GM12878 (cell line): Measurements from ENCODE around the gene SHCBP1L. TPM values are rescaled to one million over a fixed set of nuclear protein-coding genes. Genes with fewer than 3 reads are reported as not detected.

Source experiments
- ATAC-seq: fragments of 200-7000 bp; cut with Tn5 transposase; 3 replicates; pipeline ENCODE4 v1.9.1; 2020; ENCODE audit warnings: mild to moderate bottlenecking, moderate library complexity
- BruUV-seq: library from RNA; stranded (reverse); fragments of 400-500 nt; replicated peaks from 2 replicates; lab custom pipeline; 2021; lab: Mats Ljungman, UMichigan
- CTCF ChIA-PET: fragments of 300-600 bp; sonication (Branson Sonifier 250); formaldehyde crosslinking; extraction: SDS; loops from one replicate; lab custom pipeline; 2021; ENCODE audit warnings: inconsistent platforms; lab: Yijun Ruan, JAX
- POLR2A ChIA-PET: fragments of 350-600 bp; formaldehyde crosslinking; extraction: SDS; loops from one replicate; lab custom pipeline; 2021; ENCODE audit warnings: inconsistent platforms; lab: Charles Lee
- RAD21 ChIA-PET: fragments of 300-600 bp; sonication (Branson Sonifier 250); formaldehyde crosslinking; loops from one replicate; lab custom pipeline; 2023; ENCODE audit warnings: antibody characterized with exemption; ENCODE audit not compliant: unreplicated experiment; lab: Charles Lee
- SMC1A ChIA-PET: fragments of 300-600 bp; sonication (Branson Sonifier 250); formaldehyde crosslinking; loops from one replicate; lab custom pipeline; 2023; ENCODE audit not compliant: unreplicated experiment, uncharacterized antibody; lab: Charles Lee
- DNase-seq: peaks from one replicate; pipeline ENCODE4 v3.0.0-alpha.2; 2011; ENCODE audit warnings: low read depth, low spot score
- FAIRE-seq: peaks from 3 replicates; lab custom pipeline; 2011; peaks lifted over from hg19 to GRCh38; lab: Jason Lieb, UNC
- H2AFZ ChIP-seq: 2 replicates; pipeline ENCODE4 v1.6.0; 2011; ENCODE audit warnings: low read depth, low read length, control low read depth; ENCODE audit not compliant: control insufficient read depth
- H3K27ac ChIP-seq: 2 replicates; pipeline ENCODE4 v1.5.1; 2011; ENCODE audit warnings: control low read depth; ENCODE audit not compliant: control insufficient read depth, insufficient read depth
- H3K27me3 ChIP-seq, 2 experiments: replicated peaks in 1 of 2; 2 replicates each; pipeline versions ENCODE4 v1.6.0 to v1.6.1; 2011; ENCODE audit warnings: low read length in 1 of 2; ENCODE audit not compliant: control insufficient read depth in 2 of 2, insufficient read depth in 2 of 2
- H3K36me3 ChIP-seq, 2 experiments: 2 replicates each; pipeline ENCODE4 v1.5.1; 2011; ENCODE audit warnings: low read length in 1 of 2; ENCODE audit not compliant: control insufficient read depth in 2 of 2, insufficient read depth in 2 of 2
- H3K4me1 ChIP-seq: 2 replicates; pipeline ENCODE4 v1.6.1; 2011; ENCODE audit warnings: mild to moderate bottlenecking, low read length, moderate library complexity, mixed read lengths; ENCODE audit not compliant: control insufficient read depth, insufficient read depth
- H3K4me2 ChIP-seq: 2 replicates; pipeline ENCODE4 v1.6.0; 2011; ENCODE audit warnings: control low read depth; ENCODE audit not compliant: control insufficient read depth, insufficient read depth
- H3K4me3 ChIP-seq: fragments of 200-600 bp; sonication (generic); 2 replicates; pipeline ENCODE4 v1.5.1; 2016
- H3K79me2 ChIP-seq: 2 replicates; pipeline ENCODE4 v1.6.0; 2011; ENCODE audit warnings: low read length; ENCODE audit not compliant: control insufficient read depth, insufficient read depth
- H3K9ac ChIP-seq: 2 replicates; pipeline ENCODE4 v1.8.0; 2011; ENCODE audit warnings: low read length, control low read depth, mixed read lengths; ENCODE audit not compliant: control insufficient read depth, insufficient read depth
- H3K9me3 ChIP-seq: replicated peaks from 3 replicates; pipeline ENCODE4 v1.5.1; 2011; ENCODE audit warnings: mild to moderate bottlenecking, low read length; ENCODE audit not compliant: control insufficient read depth, insufficient read depth
- H4K20me1 ChIP-seq: 2 replicates; pipeline ENCODE4 v1.6.0; 2011; ENCODE audit not compliant: control insufficient read depth, insufficient read depth
- MEF2B ChIP-seq: fragments of 450-650 bp; IDR thresholded peaks from 2 replicates; pipeline ENCODE4 v1.6.1; 2018; ENCODE audit warnings: mild to moderate bottlenecking, moderate library complexity; ENCODE audit not compliant: partially characterized antibody, poor library complexity, severe bottlenecking
- SMARCA5 ChIP-seq: fragments of 450-650 bp; IDR thresholded peaks from 2 replicates; pipeline ENCODE4 v1.6.1; 2017; ENCODE audit warnings: mild to moderate bottlenecking
- WGBS: methylation state at CpG from one replicate; pipeline ENCODE4 v1.1.6; 2016; ENCODE audit warnings: low lambda C conversion rate; ENCODE audit not compliant: insufficient replicate concordance, insufficient coverage; ENCODE audit errors: missing lambda C conversion rate; 5-methylcytosine and 5-hydroxymethylcytosine counted together
- in situ Hi-C: fragments of 300-500 bp; cut with MboI; formaldehyde crosslinking; loops from 9 replicates; pipeline ENCODE4 v1.14.3; 2018; ENCODE audit warnings: mixed read lengths
- intact Hi-C: fragments of 100-400 bp; cut with micrococcal nuclease; formaldehyde crosslinking; loops from one replicate; pipeline ENCODE4 v1.14.2; 2022; ENCODE audit not compliant: unreplicated experiment
- polyA plus RNA-seq, 11 experiments: library from polyadenylated mRNA; depleted of rRNA in 4 of 11; unstranded in 6 of 11; stranded (reverse) in 5 of 11; fragments of >200 nt; fragmentation: Nextera tagmentation in 4 of 11; fragmentation: Illumina TruSeq in 1 of 11; extraction: Ambion mirVana in 4 of 11; extraction: Trizol in 1 of 11; gene quantifications; 1 replicate in 1 of 11; 2 replicates in 10 of 11; pipeline versions ENCODE4 v1.2.1 to v1.2.3, GENCODE V29; 2011 to 2016; ENCODE audit warnings: inconsistent platforms in 2 of 11, missing spikeins in 2 of 11, low read depth in 1 of 11
- total RNA-seq, 4 experiments: library from RNA; depleted of rRNA in 3 of 4; stranded (reverse); fragments of >200 nt in 3 of 4; fragmentation: Illumina TruSeq in 1 of 4; extraction: Trizol in 1 of 4; gene quantifications; 2 replicates each; pipeline versions ENCODE4 v1.2.1 to v1.2.3, GENCODE V29; 2013 to 2021
- TF ChIP-seq, protein P1 (sequence below), 3 experiments: IDR thresholded peaks in 2 of 3; conservative IDR thresholded peaks in 1 of 3; 2 replicates each; pipeline ENCODE4 v1.5.1; 2011; ENCODE audit warnings: low read depth in 3 of 3, low read length in 3 of 3, mild to moderate bottlenecking in 3 of 3, control low read depth in 2 of 3, moderate library complexity in 2 of 3, inconsistent platforms in 1 of 3, mixed read lengths in 1 of 3; ENCODE audit not compliant: control insufficient read depth in 2 of 3, insufficient read depth in 1 of 3; ENCODE audit errors: extremely low read depth in 1 of 3
- TF ChIP-seq, protein P2 (sequence below): fragments of 450-650 bp; IDR thresholded peaks from 2 replicates; pipeline ENCODE4 v1.6.1; 2017; ENCODE audit warnings: mild to moderate bottlenecking, moderate library complexity

The SHCBP1L gene
- total and polyA plus RNA-seq, 10 of the 15 experiments (the other 5 are each of a cell fraction or from before 2014, with no cell fraction given), result not detected

DNA sequence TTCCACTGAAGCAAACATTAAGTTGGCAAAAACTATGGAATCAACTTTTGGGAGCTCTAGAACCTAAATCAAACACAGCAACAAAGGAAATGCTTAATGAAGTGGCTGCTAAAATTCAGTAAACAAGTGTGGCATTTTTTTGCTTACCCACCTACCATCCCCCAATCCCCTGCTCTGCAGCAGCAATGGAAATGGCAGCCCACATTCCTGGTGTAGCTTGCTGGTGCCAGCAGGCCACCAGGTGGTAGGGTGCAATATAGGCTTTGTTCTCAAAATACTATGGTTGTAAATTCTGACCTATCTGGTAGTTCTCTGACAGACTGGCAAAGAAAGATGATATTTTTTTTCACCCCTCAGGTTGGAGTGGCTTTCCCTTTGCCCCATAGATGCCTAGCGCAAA lies 42.8 kb downstream of the SHCBP1L start:
- H3K4me3 ChIP-seq, result no peak overlapping the region
- H3K4me2 ChIP-seq, result no peak overlapping the region
- DNase-seq, result no peak
- ChIA-PET CTCF (no interaction called here), RAD21 (no interaction called here), SMC1A (no interaction called here), POLR2A (no interaction called here)
- H3K36me3 ChIP-seq, result no peaks in the 10 kb centered on the region
- FAIRE-seq, result no peak
- H3K27me3 ChIP-seq, result no peaks in the 10 kb centered on the region
- no peak overlapping the region for H2AFZ ChIP-seq
- intact Hi-C loops (no loop called here), in situ Hi-C loops (no loop called here)
- H4K20me1 ChIP-seq, result no peaks in the 10 kb centered on the region
- no peak for ATAC-seq
- no peak overlapping the region for H3K27ac ChIP-seq
- BruUV-seq, result no TSS peak
- TF ChIP-seq, protein P1, sequence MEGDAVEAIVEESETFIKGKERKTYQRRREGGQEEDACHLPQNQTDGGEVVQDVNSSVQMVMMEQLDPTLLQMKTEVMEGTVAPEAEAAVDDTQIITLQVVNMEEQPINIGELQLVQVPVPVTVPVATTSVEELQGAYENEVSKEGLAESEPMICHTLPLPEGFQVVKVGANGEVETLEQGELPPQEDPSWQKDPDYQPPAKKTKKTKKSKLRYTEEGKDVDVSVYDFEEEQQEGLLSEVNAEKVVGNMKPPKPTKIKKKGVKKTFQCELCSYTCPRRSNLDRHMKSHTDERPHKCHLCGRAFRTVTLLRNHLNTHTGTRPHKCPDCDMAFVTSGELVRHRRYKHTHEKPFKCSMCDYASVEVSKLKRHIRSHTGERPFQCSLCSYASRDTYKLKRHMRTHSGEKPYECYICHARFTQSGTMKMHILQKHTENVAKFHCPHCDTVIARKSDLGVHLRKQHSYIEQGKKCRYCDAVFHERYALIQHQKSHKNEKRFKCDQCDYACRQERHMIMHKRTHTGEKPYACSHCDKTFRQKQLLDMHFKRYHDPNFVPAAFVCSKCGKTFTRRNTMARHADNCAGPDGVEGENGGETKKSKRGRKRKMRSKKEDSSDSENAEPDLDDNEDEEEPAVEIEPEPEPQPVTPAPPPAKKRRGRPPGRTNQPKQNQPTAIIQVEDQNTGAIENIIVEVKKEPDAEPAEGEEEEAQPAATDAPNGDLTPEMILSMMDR (IDR thresholded peaks at IDR 0.05 in 2 of 3, conservative IDR thresholded peaks at IDR 0.05 in 1 of 3; ENCODE audit: control insufficient read depth in 2 of 3, extremely low read depth in 1 of 3, insufficient read depth in 1 of 3, low read depth in 3 of 3, low read length in 3 of 3), result 0 out of 6 replicates have a peak, but pooled peaks of 1 of the 3 experiments have one; percentile 3
- TF ChIP-seq SMARCA5 (no peak), MEF2B (no peak)
- TF ChIP-seq, protein P2, sequence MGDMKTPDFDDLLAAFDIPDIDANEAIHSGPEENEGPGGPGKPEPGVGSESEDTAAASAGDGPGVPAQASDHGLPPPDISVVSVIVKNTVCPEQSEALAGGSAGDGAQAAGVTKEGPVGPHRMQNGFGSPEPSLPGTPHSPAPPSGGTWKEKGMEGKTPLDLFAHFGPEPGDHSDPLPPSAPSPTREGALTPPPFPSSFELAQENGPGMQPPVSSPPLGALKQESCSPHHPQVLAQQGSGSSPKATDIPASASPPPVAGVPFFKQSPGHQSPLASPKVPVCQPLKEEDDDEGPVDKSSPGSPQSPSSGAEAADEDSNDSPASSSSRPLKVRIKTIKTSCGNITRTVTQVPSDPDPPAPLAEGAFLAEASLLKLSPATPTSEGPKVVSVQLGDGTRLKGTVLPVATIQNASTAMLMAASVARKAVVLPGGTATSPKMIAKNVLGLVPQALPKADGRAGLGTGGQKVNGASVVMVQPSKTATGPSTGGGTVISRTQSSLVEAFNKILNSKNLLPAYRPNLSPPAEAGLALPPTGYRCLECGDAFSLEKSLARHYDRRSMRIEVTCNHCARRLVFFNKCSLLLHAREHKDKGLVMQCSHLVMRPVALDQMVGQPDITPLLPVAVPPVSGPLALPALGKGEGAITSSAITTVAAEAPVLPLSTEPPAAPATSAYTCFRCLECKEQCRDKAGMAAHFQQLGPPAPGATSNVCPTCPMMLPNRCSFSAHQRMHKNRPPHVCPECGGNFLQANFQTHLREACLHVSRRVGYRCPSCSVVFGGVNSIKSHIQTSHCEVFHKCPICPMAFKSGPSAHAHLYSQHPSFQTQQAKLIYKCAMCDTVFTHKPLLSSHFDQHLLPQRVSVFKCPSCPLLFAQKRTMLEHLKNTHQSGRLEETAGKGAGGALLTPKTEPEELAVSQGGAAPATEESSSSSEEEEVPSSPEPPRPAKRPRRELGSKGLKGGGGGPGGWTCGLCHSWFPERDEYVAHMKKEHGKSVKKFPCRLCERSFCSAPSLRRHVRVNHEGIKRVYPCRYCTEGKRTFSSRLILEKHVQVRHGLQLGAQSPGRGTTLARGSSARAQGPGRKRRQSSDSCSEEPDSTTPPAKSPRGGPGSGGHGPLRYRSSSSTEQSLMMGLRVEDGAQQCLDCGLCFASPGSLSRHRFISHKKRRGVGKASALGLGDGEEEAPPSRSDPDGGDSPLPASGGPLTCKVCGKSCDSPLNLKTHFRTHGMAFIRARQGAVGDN, result no peak
- 100% methylated on average over 1 of the region's 1 CpG for WGBS
- no peak overlapping the region for H3K9ac ChIP-seq
- H3K9me3 ChIP-seq, result no peaks in the 10 kb centered on the region
- no peaks in the 10 kb centered on the region for H3K79me2 ChIP-seq
- no peaks in the 10 kb centered on the region for H3K4me1 ChIP-seq
